ENCODE results near the gene RAP2A. TPM values are rescaled to one million over a fixed set of nuclear protein-coding genes. Genes with fewer than 3 reads are reported as not detected.

Gene RAP2A
- total RNA-seq, 2 experiments from 2014 or later: 19.8 to 21.5 TPM

- Mint-ChIP-seq H3K9me3 (no peaks in the 10 kb centered on the region), H3K4me3 (no peak overlapping the region), H3K36me3 (ENCODE audit: low read depth) (no peaks in the 10 kb centered on the region), H3K27me3 (peaks cover 12% of the 10 kb centered on the region), H3K4me1 (ENCODE audit: low read depth) (no peaks in the 10 kb centered on the region), H3K27ac (no peak overlapping the region)
- ChIA-PET POLR2A (interaction anchor here (0.6 kb wide), 1 partner anchor 189 kb away, joined by 4 read pairs; no protein-coding TSS in a partner anchor), CTCF (no interaction called here)
- intact Hi-C loops (cut with micrococcal nuclease): no loop called here
- ATAC-seq (no peak), DNase-seq (no peak)
- TF ChIP-seq, protein P1, sequence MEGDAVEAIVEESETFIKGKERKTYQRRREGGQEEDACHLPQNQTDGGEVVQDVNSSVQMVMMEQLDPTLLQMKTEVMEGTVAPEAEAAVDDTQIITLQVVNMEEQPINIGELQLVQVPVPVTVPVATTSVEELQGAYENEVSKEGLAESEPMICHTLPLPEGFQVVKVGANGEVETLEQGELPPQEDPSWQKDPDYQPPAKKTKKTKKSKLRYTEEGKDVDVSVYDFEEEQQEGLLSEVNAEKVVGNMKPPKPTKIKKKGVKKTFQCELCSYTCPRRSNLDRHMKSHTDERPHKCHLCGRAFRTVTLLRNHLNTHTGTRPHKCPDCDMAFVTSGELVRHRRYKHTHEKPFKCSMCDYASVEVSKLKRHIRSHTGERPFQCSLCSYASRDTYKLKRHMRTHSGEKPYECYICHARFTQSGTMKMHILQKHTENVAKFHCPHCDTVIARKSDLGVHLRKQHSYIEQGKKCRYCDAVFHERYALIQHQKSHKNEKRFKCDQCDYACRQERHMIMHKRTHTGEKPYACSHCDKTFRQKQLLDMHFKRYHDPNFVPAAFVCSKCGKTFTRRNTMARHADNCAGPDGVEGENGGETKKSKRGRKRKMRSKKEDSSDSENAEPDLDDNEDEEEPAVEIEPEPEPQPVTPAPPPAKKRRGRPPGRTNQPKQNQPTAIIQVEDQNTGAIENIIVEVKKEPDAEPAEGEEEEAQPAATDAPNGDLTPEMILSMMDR (IDR thresholded peaks at IDR 0.05): no peak
These were observed 16.3 kb upstream of the RAP2A start for GRCh38 chr13:97417698-97418097.

GRCh38 chr13:97422118-97423054 is 11.6 kb upstream of the RAP2A start:
- H3K4me3 Mint-ChIP-seq: no peak overlapping the region
- intact Hi-C loops (cut with micrococcal nuclease): no loop called here
- ATAC-seq (no peak), DNase-seq (no peak)
- no peak overlapping the region for H3K27ac Mint-ChIP-seq
- H3K9me3 Mint-ChIP-seq: no peaks in the 10 kb centered on the region
- peaks cover 14% of the 10 kb centered on the region for H3K27me3 Mint-ChIP-seq
- H3K36me3 Mint-ChIP-seq (ENCODE audit: low read depth): no peaks in the 10 kb centered on the region
- POLR2A ChIA-PET: no interaction called here
- no peaks in the 10 kb centered on the region for H3K4me1 Mint-ChIP-seq (ENCODE audit: low read depth)
- CTCF ChIA-PET: no interaction called here
- TF ChIP-seq, protein P1 (IDR thresholded peaks at IDR 0.05): no peak

DNA sequence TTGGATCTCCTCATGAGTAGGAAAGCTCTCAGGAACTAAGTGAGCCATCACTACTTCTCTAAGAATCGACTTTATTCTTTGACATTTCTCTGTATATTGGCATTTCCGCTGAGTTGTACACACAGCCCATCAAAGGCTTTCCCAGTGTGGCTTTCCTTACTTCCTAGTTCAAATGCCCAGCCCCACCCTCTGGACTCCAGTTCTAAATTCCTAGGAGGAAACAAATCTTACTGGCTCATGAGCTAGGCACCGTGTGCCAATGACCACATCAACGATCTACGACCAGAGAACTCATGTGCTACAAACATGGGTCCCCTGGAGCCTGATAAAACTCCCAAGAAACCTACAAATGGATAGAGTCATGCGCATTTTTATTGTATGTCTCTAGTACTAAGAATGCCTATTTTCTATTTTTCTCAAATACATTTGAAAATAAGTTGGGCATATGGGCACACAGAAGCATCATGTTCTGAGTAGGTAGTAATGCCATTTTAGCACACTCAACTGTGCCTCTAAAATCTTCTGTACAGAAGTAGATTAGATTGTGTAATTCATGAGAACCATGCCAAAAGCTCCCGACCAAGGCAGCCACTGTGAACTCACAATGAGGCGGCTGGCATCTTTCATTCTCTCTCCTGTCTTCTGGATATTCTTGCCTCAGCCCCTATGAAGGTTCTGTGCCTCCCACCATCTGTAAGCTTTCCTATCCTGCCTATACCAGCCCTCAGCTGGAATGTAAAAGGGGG is 10.5 kb upstream of the RAP2A start:
- TF ChIP-seq, protein P1 (IDR thresholded peaks at IDR 0.05): no peak
- no peaks in the 10 kb centered on the region for H3K36me3 Mint-ChIP-seq (ENCODE audit: low read depth)
- no peaks in the 10 kb centered on the region for H3K4me1 Mint-ChIP-seq (ENCODE audit: low read depth)
- H3K9me3 Mint-ChIP-seq: no peaks in the 10 kb centered on the region
- peaks cover 12% of the 10 kb centered on the region for H3K27me3 Mint-ChIP-seq
- H3K4me3 Mint-ChIP-seq: no peak overlapping the region
- DNase-seq (no peak), ATAC-seq (no peak)
- CTCF ChIA-PET: no interaction called here
- H3K27ac Mint-ChIP-seq: no peak overlapping the region
- intact Hi-C loops (cut with micrococcal nuclease): no loop called here
- POLR2A ChIA-PET: no interaction called here

DNA sequence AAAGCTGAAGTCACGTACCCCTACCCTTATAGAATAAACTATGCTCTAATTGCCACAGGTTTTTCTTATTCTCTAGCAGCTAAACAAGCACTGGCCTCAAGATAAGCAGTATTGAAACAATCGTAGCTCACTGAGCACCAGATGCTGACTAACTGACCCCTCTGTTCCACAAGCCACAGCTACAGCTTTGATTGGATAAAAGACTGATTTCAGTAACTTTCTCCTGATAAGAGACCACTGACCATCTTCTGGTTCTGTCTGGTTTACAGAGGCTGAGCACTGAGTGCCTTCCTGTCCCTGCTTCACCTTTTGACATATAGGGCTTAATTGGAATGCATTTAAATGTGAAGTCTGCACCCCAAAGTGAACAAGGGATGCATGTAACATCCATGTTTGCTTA is 8.4 kb upstream of the RAP2A start:
- CTCF ChIA-PET: no interaction called here
- H3K36me3 Mint-ChIP-seq (ENCODE audit: low read depth): no peaks in the 10 kb centered on the region
- POLR2A ChIA-PET: no interaction called here
- no peaks in the 10 kb centered on the region for H3K9me3 Mint-ChIP-seq
- no peak overlapping the region for H3K27ac Mint-ChIP-seq
- DNase-seq (no peak), ATAC-seq (no peak)
- no peaks in the 10 kb centered on the region for H3K4me1 Mint-ChIP-seq (ENCODE audit: low read depth)
- intact Hi-C loops (cut with micrococcal nuclease): no loop called here
- H3K4me3 Mint-ChIP-seq: no peak overlapping the region
- TF ChIP-seq, protein P1 (IDR thresholded peaks at IDR 0.05): no peak
- peaks cover 12% of the 10 kb centered on the region for H3K27me3 Mint-ChIP-seq

DNA sequence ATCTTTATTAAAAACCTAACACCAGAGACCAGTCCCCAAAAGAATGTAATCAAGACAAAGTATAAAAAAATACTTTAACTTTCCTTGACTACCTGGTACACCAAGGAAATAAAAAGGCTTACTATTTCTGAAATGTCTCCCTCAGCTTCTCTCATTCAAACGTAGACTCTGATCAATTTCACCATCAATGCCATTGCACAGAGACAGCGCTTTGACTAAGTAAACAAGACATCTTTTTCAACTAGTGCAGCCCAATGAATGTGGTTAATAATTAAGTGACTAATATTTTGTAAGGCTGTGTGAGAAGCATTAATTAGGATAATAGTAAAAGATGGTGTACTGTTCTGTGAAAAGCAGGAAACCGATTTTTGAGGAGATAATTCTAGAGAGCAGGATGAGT is 7.3 kb upstream of the RAP2A start:
- TF ChIP-seq, protein P1 (IDR thresholded peaks at IDR 0.05): no peak
- no peak for DNase-seq
- no peaks in the 10 kb centered on the region for H3K9me3 Mint-ChIP-seq
- H3K4me1 Mint-ChIP-seq (ENCODE audit: low read depth): peaks cover 6% of the 10 kb centered on the region
- ChIA-PET CTCF (no interaction called here), POLR2A (no interaction called here)
- ATAC-seq: no peak
- no peaks in the 10 kb centered on the region for H3K36me3 Mint-ChIP-seq (ENCODE audit: low read depth)
- intact Hi-C loops (cut with micrococcal nuclease): no loop called here
- H3K4me3 Mint-ChIP-seq: no peak overlapping the region
- no peak overlapping the region for H3K27ac Mint-ChIP-seq
- peaks cover 10% of the 10 kb centered on the region for H3K27me3 Mint-ChIP-seq

Data from activated CD8-positive, alpha-beta T cell treated with anti-CD3 and anti-CD28 coated beads for 36 hours (primary cell).